ENCODE results near the gene KPTN.

- TF ChIP-seq CTCF (IDR thresholded peaks at IDR 0.05; ENCODE audit: low read length): no peak
- TF ChIP-seq EZH2 (optimal IDR thresholded peaks at IDR 0.05; ENCODE audit: low read depth, low read length): no peak
Observed at GRCh38 chr19:47489072-47489914, 5.3 kb upstream of the KPTN start.

All from MM.1S (cell line).